Breast epithelium (tissue), 3 donors: ENCODE measurements around the gene SHISA6.

Source experiments
- CTCF ChIP-seq, 3 donors: fragments of 450-650 bp; IDR thresholded peaks; one replicate each; pipeline ENCODE4 v1.5.1; 2016 to 2017; ENCODE audit warnings: antibody characterized with exemption in 3 of 3, mild to moderate bottlenecking in 3 of 3, moderate library complexity in 3 of 3
- POLR2A ChIP-seq: fragments of 450-650 bp; IDR thresholded peaks from one replicate; pipeline ENCODE4 v1.6.1; 2016; ENCODE audit warnings: antibody characterized with exemption, mild to moderate bottlenecking, moderate library complexity
- POLR2AphosphoS5 ChIP-seq, 3 donors: sonication (generic); formaldehyde crosslinking; IDR thresholded peaks; one replicate each; pipeline ENCODE4 v1.6.1; 2017; ENCODE audit warnings: antibody characterized with exemption in 3 of 3

- no peak for TF ChIP-seq CTCF (IDR thresholded peaks at IDR 0.05)
- TF ChIP-seq POLR2A, result no peak
- no peak for TF ChIP-seq POLR2AphosphoS5 (IDR thresholded peaks at IDR 0.05)
Measured at GRCh38 chr17:11195801-11196200, 45.2 kb upstream of the SHISA6 start.
